ENCODE measurements around the gene PPP1R15A.

Gene PPP1R15A

GRCh38 chr19:48872182-48872883 lies at the start of gene PPP1R15A:
PPP1R15A (plus strand) TSS chr19:48872421; CDS start chr19:48873234, 813 bp downstream.
- TF ChIP-seq CTCF (IDR thresholded peaks at IDR 0.05; ENCODE audit: extremely low read depth, insufficient read depth, missing control alignments) = no peak
- in situ Hi-C loops (cut with MboI; ENCODE audit: low pct_unique_long_range_greater_than_20kb, low sequenced_read_pairs, unreplicated experiment) = loop anchor here (25.0 kb wide), 1 partner anchor 90 kb away; the partner anchor contains the start of genes BAX and FTL
- DNase-seq (ENCODE audit: low spot score) = peak; percentile 97

GRCh38 chr19:48822514-48822913 lies 49.7 kb upstream of the PPP1R15A start:
- no peak for TF ChIP-seq CTCF (IDR thresholded peaks at IDR 0.05; ENCODE audit: extremely low read depth, insufficient read depth, missing control alignments)
- no peak for DNase-seq (ENCODE audit: low spot score)
- in situ Hi-C loops (cut with MboI; ENCODE audit: low pct_unique_long_range_greater_than_20kb, low sequenced_read_pairs, unreplicated experiment) = no loop called here

DNA sequence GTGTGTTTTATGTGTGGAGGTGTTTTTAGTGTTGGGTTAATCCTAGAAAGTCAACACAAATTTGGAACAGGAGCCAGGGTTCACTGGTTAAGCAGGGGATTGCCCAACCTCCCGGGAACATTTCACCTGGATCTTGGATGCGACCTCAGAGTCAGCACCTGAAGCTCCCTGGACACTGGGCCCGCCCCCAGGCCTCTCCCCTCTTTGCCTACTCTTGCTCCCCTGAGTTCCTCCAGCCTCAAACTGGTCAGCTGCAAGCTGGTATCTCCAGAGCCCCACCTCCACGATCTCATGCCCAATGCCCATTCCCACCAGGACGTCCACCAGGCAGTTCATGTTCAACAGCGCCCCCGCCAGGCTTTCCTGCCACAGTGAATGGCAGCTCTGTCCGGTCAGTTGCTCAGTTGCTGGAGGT lies 45.6 kb upstream of the PPP1R15A start:
- in situ Hi-C loops (cut with MboI; ENCODE audit: low pct_unique_long_range_greater_than_20kb, low sequenced_read_pairs, unreplicated experiment) = no loop called here
- no peak for DNase-seq (ENCODE audit: low spot score)
- no peak for TF ChIP-seq CTCF (IDR thresholded peaks at IDR 0.05; ENCODE audit: extremely low read depth, insufficient read depth, missing control alignments)

DNA sequence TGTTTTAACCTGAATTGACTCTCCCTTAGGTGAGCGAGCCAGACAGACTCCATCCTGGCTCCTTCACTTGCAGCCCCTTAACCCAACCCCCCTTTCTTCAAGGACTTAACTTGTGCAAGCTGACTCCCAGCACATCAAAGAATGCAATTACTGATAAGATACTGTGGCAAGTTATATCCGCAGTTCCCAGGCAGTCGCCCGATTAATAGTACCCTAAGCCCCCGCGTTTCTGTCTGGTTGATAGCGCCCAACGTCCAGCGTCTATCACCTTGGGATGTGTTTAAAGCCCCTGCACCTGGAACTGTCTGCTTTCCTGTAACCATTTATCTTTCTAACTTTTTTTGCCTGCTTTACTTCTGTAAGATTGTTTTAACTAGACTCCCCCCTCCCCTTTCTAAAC lies 42.1 kb upstream of the PPP1R15A start:
- in situ Hi-C loops (cut with MboI; ENCODE audit: low pct_unique_long_range_greater_than_20kb, low sequenced_read_pairs, unreplicated experiment) = no loop called here
- DNase-seq (ENCODE audit: low spot score) = no peak
- TF ChIP-seq CTCF (IDR thresholded peaks at IDR 0.05; ENCODE audit: extremely low read depth, insufficient read depth, missing control alignments) = no peak

- no peak for TF ChIP-seq CTCF (IDR thresholded peaks at IDR 0.05; ENCODE audit: extremely low read depth, insufficient read depth, missing control alignments)
- in situ Hi-C loops (cut with MboI; ENCODE audit: low pct_unique_long_range_greater_than_20kb, low sequenced_read_pairs, unreplicated experiment) = no loop called here
- DNase-seq (ENCODE audit: low spot score) = no peak
Measured at GRCh38 chr19:48830965-48831364, 41.3 kb upstream of the PPP1R15A start.

DNA sequence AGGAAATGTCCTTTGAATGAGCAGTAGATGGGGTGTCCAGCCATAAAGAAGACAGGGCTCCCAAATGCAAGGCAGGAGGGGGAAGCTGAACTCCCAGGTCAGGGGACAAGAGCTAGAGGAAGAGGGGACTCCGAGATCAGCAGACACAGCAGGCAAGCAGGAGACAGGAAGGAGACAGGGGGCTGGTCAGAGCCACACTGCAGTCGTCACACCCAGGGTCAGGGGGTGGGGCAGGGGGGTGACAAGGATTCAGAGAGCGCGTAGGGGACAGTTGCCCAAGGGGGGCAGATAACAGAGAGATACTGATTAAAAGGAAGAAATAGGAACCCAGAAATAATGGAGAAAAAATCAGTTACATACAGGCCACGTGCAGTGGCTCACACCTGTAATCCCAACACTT lies 39.2 kb upstream of the PPP1R15A start:
- in situ Hi-C loops (cut with MboI; ENCODE audit: low pct_unique_long_range_greater_than_20kb, low sequenced_read_pairs, unreplicated experiment) = no loop called here
- no peak for TF ChIP-seq CTCF (IDR thresholded peaks at IDR 0.05; ENCODE audit: extremely low read depth, insufficient read depth, missing control alignments)
- no peak for DNase-seq (ENCODE audit: low spot score)
